IPS DF 6.9 (cell line): Measurements from ENCODE around the gene DDX60.

Experiments
- DNase-seq: peaks from one replicate; pipeline ENCODE4 v3.0.0-alpha.2; 2013; ENCODE audit warnings: low read depth, low spot score
- H3K27ac ChIP-seq: one replicate; pipeline ENCODE4 v1.5.1; 2013; ENCODE audit warnings: low read length, control low read depth
- H3K27me3 ChIP-seq: 2 replicates; pipeline ENCODE4 v1.6.1; 2013; ENCODE audit warnings: mild to moderate bottlenecking, low read length; ENCODE audit not compliant: control insufficient read depth, insufficient read depth
- H3K36me3 ChIP-seq: 2 replicates; pipeline ENCODE4 v1.6.1; 2013; ENCODE audit warnings: low read length; ENCODE audit not compliant: control insufficient read depth, insufficient read depth
- H3K4me1 ChIP-seq: 2 replicates; pipeline ENCODE4 v1.6.1; 2013; ENCODE audit warnings: low read length; ENCODE audit not compliant: control insufficient read depth, insufficient read depth
- H3K4me3 ChIP-seq: 2 replicates; pipeline ENCODE4 v1.5.1; 2013; ENCODE audit warnings: mild to moderate bottlenecking, low read length
- H3K9me3 ChIP-seq: 2 replicates; pipeline ENCODE4 v1.6.1; 2013; ENCODE audit warnings: low read length, inconsistent platforms; ENCODE audit not compliant: control insufficient read depth, insufficient read depth
- WGBS: extraction: QIAGEN DNeasy Blood & Tissue Kit; methylation state at CpG from one replicate; pipeline ENCODE4 v1.1.7; 2013; ENCODE audit warnings: mixed read lengths, missing lambda C conversion rate; ENCODE audit not compliant: insufficient read length, insufficient coverage; 5-methylcytosine and 5-hydroxymethylcytosine counted together

DDX60 gene

DNA sequence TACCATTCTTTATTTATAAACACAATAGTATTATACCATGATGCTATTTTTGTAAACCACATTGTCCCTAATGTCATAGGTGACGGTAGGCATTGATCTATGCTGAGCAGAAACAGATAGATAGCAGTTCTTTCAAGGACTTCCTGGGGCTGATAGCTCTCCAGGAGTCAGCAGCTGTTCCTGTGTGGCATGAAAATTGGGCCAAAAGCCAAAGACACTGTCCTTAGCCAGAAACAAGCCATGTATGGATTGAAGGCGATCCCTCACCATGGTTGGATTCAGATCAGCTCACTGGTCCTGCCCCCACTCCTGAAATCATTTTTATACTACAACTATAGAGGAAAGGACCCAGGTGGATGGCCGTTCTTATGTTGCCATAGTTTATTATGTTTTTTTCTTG, 53.6 kb downstream of the DDX60 start:
- Histone ChIP-seq H3K4me3 (no peak overlapping the region), H3K27me3 (no peaks in the 10 kb centered on the region), H3K4me1 (no peaks in the 10 kb centered on the region), H3K9me3 (no peaks in the 10 kb centered on the region), H3K36me3 (no peaks in the 10 kb centered on the region), H3K27ac (no peak overlapping the region)
- WGBS: no CpG with 5 or more reads among the region's 3 CpGs
- no peak for DNase-seq

DNA sequence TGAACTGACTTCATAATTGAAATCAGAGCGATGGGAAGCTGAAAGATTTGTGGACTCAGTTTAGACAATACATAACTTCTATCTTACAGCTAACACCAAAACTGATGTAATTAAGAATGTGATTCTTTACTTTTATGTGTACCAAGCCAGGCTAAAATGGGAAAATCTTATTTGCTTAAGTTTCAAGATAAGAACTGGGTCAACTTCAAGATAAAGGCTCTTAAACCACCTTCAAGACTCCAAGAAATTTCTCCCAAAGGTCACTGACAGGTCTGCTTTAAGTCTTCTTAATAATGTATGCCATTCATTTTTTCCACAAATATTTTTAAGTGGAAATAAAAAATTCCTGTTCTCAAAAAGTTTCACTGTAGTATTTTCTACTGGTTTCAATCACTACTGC, 55.5 kb downstream of the DDX60 start:
- no CpG with 5 or more reads among the region's 1 CpG for WGBS
- no peak overlapping the region for H3K4me3 ChIP-seq
- no peaks in the 10 kb centered on the region for H3K9me3 ChIP-seq
- no peak for DNase-seq
- no peaks in the 10 kb centered on the region for H3K4me1 ChIP-seq
- no peak overlapping the region for H3K27ac ChIP-seq
- H3K36me3 ChIP-seq: no peaks in the 10 kb centered on the region
- no peaks in the 10 kb centered on the region for H3K27me3 ChIP-seq

- no peaks in the 10 kb centered on the region for H3K36me3 ChIP-seq
- H3K4me1 ChIP-seq: no peaks in the 10 kb centered on the region
- no peaks in the 10 kb centered on the region for H3K27me3 ChIP-seq
- H3K9me3 ChIP-seq: no peaks in the 10 kb centered on the region
- WGBS: 100% methylated on average over 1 of the region's 1 CpG
- H3K4me3 ChIP-seq: no peak overlapping the region
- no peak for DNase-seq
- H3K27ac ChIP-seq: no peak overlapping the region
Observed at GRCh38 chr4:168259096-168259495, 59.5 kb downstream of the DDX60 start.

- no CpG with 5 or more reads among the region's 4 CpGs for WGBS
- DNase-seq: no peak
- Histone ChIP-seq H3K9me3 (no peaks in the 10 kb centered on the region), H3K4me1 (no peaks in the 10 kb centered on the region), H3K36me3 (no peaks in the 10 kb centered on the region), H3K27me3 (no peaks in the 10 kb centered on the region), H3K4me3 (no peak overlapping the region), H3K27ac (no peak overlapping the region)
Observed at GRCh38 chr4:168257768-168258167, 60.8 kb downstream of the DDX60 start.

DNA sequence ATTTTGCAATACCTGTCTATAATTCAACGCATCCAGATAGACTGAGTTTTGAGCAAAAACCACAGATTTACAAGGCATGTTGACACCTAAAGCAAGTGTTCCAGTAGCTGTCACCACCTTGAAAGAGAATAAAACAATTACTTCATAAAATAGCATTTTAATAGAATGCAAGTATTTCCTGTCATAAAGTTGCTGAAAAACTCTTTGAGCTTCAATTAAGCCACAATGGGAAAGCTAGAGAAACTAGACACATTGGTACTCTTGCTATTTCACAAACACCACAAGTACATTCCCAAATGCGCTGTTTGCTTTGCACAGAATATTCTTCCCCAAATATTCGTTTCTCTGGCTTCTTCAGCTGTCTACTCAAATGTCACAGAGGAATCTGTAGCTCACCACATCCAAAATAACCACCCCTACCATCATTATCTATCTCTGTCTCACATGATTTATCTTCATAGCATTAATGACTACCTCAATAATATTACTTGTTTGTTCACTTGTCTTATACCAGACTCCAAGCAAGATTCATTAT, 70.3 kb downstream of the DDX60 start:
- Histone ChIP-seq H3K27ac (no peak overlapping the region), H3K9me3 (no peaks in the 10 kb centered on the region), H3K36me3 (no peaks in the 10 kb centered on the region), H3K27me3 (no peaks in the 10 kb centered on the region), H3K4me1 (no peaks in the 10 kb centered on the region), H3K4me3 (no peak overlapping the region)
- no peak for DNase-seq
- WGBS: no CpG with 5 or more reads among the region's 3 CpGs

- Histone ChIP-seq H3K36me3 (no peaks in the 10 kb centered on the region), H3K27ac (no peak overlapping the region), H3K9me3 (no peaks in the 10 kb centered on the region), H3K27me3 (no peaks in the 10 kb centered on the region), H3K4me3 (no peak overlapping the region), H3K4me1 (no peaks in the 10 kb centered on the region)
- WGBS: no CpG with 5 or more reads among the region's 5 CpGs
- DNase-seq: no peak
Observed at GRCh38 chr4:168247603-168248002, 70.9 kb downstream of the DDX60 start.

- Histone ChIP-seq H3K4me3 (no peak overlapping the region), H3K27ac (no peak overlapping the region), H3K4me1 (no peaks in the 10 kb centered on the region), H3K27me3 (no peaks in the 10 kb centered on the region), H3K9me3 (peaks cover 2% of the 10 kb centered on the region; the same call in 1 of the 2 replicates), H3K36me3 (no peaks in the 10 kb centered on the region)
- no peak for DNase-seq
- WGBS: no CpG with 5 or more reads among the region's 3 CpGs
Observed at GRCh38 chr4:168241953-168242352, 76.6 kb downstream of the DDX60 start.

- DNase-seq: no peak
- Histone ChIP-seq H3K36me3 (no peaks in the 10 kb centered on the region), H3K27me3 (no peaks in the 10 kb centered on the region), H3K4me1 (no peaks in the 10 kb centered on the region), H3K4me3 (no peak overlapping the region), H3K27ac (no peak overlapping the region), H3K9me3 (peaks cover 2% of the 10 kb centered on the region; the same call in 1 of the 2 replicates)
- no CpG with 5 or more reads among the region's 2 CpGs for WGBS
Observed at GRCh38 chr4:168240821-168241220, 77.7 kb downstream of the DDX60 start.

- DNase-seq: no peak
- H3K27ac ChIP-seq: no peak overlapping the region
- H3K9me3 ChIP-seq: no peaks in the 10 kb centered on the region
- WGBS: no CpG with 5 or more reads among the region's 2 CpGs
- no peak overlapping the region for H3K4me3 ChIP-seq
- no peaks in the 10 kb centered on the region for H3K27me3 ChIP-seq
- H3K4me1 ChIP-seq: no peaks in the 10 kb centered on the region
- H3K36me3 ChIP-seq: no peaks in the 10 kb centered on the region
Observed at GRCh38 chr4:168221301-168221700, 97.3 kb downstream of the DDX60 start.

DNA sequence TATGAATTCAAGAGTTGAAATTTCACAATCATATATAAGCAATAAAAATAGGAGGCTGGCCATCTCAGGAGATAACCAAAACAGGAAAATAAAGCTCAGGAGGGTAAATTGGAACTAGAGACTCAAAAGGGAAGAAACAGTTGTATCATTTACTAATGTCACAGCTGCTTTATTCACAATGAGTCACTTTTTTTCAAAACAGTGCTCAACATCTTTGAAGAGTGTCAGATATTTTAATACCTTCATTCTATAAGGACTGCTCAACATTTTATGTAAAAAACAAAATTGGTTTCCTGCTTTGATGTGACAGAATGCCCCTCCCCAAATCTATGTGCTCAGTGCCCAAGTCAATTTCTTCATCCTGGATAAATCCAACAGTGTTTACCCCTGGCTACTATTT, 97.7 kb downstream of the DDX60 start:
- Histone ChIP-seq H3K27ac (no peak overlapping the region), H3K4me3 (no peak overlapping the region), H3K4me1 (no peaks in the 10 kb centered on the region), H3K36me3 (no peaks in the 10 kb centered on the region), H3K27me3 (no peaks in the 10 kb centered on the region), H3K9me3 (no peaks in the 10 kb centered on the region)
- no peak for DNase-seq

DNA sequence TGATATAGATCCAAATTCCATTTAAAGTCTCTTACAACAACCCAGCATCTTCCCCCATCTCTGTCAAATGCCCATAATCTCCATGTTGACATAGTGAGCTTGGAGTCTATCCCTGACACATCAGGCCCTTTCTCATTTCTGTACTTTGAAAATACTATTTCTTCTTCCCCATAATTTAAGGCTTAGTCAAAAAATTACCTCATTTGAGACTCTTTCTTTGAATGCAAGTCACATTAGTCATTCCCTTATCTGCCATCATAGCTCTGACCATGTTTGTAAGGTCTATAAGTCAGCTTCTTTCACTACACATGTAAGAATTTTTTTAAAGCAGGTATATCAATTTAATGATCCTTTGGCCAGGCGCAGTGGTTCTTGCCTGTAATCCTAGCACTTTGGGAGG, 99.9 kb downstream of the DDX60 start:
- WGBS: no CpG with 5 or more reads among the region's 1 CpG
- no peak overlapping the region for H3K27ac ChIP-seq

More for the DNA sequence above, 99.9 kb downstream of the DDX60 start:
- H3K4me3 ChIP-seq: no peak overlapping the region
- no peaks in the 10 kb centered on the region for H3K4me1 ChIP-seq
- H3K36me3 ChIP-seq: no peaks in the 10 kb centered on the region
- H3K9me3 ChIP-seq: no peaks in the 10 kb centered on the region
- H3K27me3 ChIP-seq: no peaks in the 10 kb centered on the region
- no peak for DNase-seq
